Epithelial cell of umbilical artery (primary cell): Measurements from ENCODE around the gene DPY19L2. TPM values are rescaled to one million over a fixed set of nuclear protein-coding genes. Genes with fewer than 3 reads are reported as not detected.

ENCODE experiments used
- total RNA-seq: library from RNA; depleted of rRNA; stranded (reverse); fragments of >200 nt; gene quantifications from 2 replicates; pipeline ENCODE4 v1.2.3, GENCODE V29; 2014

Gene DPY19L2
- total RNA-seq, result 1.9 and 6.7 TPM in 2 replicates

GRCh38 chr12:63668028-63668799, at the start of gene DPY19L2:
TSS of gene DPY19L2 (minus strand) at chr12:63668493. CDS start at chr12:63668393, 100 bp downstream.

Other genes starting within 250 kb of the DPY19L2 start
- gene RXYLT1, start 111.4 kb upstream of the DPY19L2 start, total RNA-seq, result 14.9 and 17.3 TPM in 2 replicates
- 1.3 and 4.0 TPM in 2 replicates for gene SRGAP1, start 176.2 kb upstream of the DPY19L2 start, total RNA-seq